Measurements from ENCODE around the gene FBXW10. TPM values are rescaled to one million over a fixed set of nuclear protein-coding genes. Genes with fewer than 3 reads are reported as not detected.
"Not testable (repeated sequence)": the region's sequence is repeated elsewhere in the genome, so short reads cannot be mapped to it uniquely, and the experiment has no call there.

The FBXW10 gene
- total and polyA plus RNA-seq, 2 donors (not counting 3 experiments of a cell fraction or from before 2014, with no cell fraction given): not detected

DNA sequence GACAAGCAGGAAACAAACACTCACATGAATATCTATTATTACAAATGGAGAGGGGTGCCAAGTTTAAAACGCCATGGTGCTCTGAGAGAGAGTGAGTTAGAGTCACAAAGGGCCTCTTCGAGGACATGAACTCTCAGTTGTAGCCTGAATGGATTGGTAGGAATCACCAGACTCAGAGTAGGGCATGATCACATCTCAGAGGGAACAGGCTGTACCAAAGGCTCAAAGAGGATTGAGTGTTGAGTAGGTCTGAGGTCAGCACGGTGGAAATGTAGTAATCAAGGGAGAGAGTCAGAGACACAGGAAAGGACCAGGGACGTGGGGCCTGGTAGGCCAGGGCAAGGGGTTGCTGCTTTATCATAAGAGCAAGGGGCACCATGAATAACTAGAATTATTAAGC lies 10.5 kb upstream of the FBXW10 start:
- intact Hi-C loops (cut with micrococcal nuclease); FAIRE-seq; H3K9me1 ChIP-seq (replicated peaks; ENCODE audit: control insufficient read depth, extremely low read depth, insufficient read depth, low read length); H3K27me3 ChIP-seq (ENCODE audit: control insufficient read depth in 2 of 2, insufficient read depth in 2 of 2, low read length in 2 of 2); POLR2A ChIA-PET; H4K20me1 ChIP-seq (replicated peaks; ENCODE audit: control insufficient read depth, extremely low read depth, insufficient read depth, low read length); H3K4me2 ChIP-seq (ENCODE audit: insufficient read depth, low read length); H2AFZ ChIP-seq (ENCODE audit: low read depth, low read length); CTCF ChIA-PET; H3K9me3 ChIP-seq (replicated peaks; ENCODE audit: control insufficient read depth, insufficient read depth, low read length); H3K36me3 ChIP-seq (ENCODE audit: control insufficient read depth in 2 of 2, extremely low read depth in 1 of 2, insufficient read depth in 2 of 2, low read length in 2 of 2); DNase-seq (ENCODE audit: low read depth, low spot score); H3K27ac ChIP-seq (ENCODE audit: insufficient read depth, low read depth, low read length); dilution Hi-C loops (cut with MboI; ENCODE audit: extremely low pct_ligation_motif_present, low sequenced_read_pairs); H3K9ac ChIP-seq (replicated peaks; ENCODE audit: extremely low read depth, insufficient read depth, low read length); H3K79me2 ChIP-seq (ENCODE audit: control insufficient read depth, insufficient read depth, low read length); H3K4me1 ChIP-seq (ENCODE audit: control insufficient read depth, extremely low read depth, insufficient read depth, low read length); BruUV-seq (replicated peaks); H3K4me3 ChIP-seq (replicated peaks in 1 of 3; ENCODE audit: insufficient read depth in 1 of 3, low read depth in 1 of 3, low read length in 3 of 3): not testable (repeated sequence)

DNA sequence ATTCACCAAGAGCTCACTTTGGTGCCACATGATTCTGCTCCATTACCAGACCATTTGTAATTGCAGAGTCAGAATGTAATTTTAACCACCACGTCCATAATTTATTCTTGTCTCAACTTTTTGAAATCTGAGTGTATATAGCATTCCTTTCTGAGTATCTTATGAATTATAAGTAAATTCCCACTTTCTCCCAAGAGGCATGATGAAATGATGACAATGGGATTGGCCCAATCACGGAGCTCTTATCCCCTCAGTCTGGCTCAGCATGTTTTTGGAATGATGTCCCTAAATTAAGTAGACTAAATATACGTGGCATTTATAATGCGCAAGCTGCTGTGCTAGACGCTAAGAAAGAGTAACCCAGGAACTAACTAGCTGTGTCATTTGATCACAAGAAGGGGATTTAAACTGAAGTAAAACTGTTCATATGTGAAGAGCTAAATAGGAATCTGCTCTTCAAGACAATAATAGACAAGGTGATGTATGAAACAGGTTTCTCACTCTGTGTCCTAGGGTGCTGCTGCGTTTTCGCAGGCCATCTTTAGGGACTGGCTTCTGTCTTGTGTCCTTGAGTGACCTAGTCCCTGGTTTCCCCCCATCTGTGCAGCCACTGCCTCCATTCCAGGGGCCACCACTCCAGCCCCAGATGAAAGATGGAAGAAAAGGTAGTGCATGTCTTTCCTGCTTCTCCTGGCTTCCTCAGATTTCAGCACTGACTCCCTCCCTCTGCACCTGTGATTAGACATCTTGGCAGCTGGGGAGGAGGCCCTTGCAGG lies 4.0 kb upstream of the FBXW10 start:
- peak; percentile 74 for FAIRE-seq
- H3K4me2 ChIP-seq (ENCODE audit: insufficient read depth, low read length); CTCF ChIA-PET; intact Hi-C loops (cut with micrococcal nuclease); H3K4me3 ChIP-seq (replicated peaks in 1 of 3; ENCODE audit: insufficient read depth in 1 of 3, low read depth in 1 of 3, low read length in 3 of 3); BruUV-seq (replicated peaks); DNase-seq (ENCODE audit: low read depth, low spot score); H3K27me3 ChIP-seq (ENCODE audit: control insufficient read depth in 2 of 2, insufficient read depth in 2 of 2, low read length in 2 of 2); H3K9me1 ChIP-seq (replicated peaks; ENCODE audit: control insufficient read depth, extremely low read depth, insufficient read depth, low read length); H4K20me1 ChIP-seq (replicated peaks; ENCODE audit: control insufficient read depth, extremely low read depth, insufficient read depth, low read length); H3K79me2 ChIP-seq (ENCODE audit: control insufficient read depth, insufficient read depth, low read length); H3K36me3 ChIP-seq (ENCODE audit: control insufficient read depth in 2 of 2, extremely low read depth in 1 of 2, insufficient read depth in 2 of 2, low read length in 2 of 2); H3K9ac ChIP-seq (replicated peaks; ENCODE audit: extremely low read depth, insufficient read depth, low read length); H3K27ac ChIP-seq (ENCODE audit: insufficient read depth, low read depth, low read length); H3K9me3 ChIP-seq (replicated peaks; ENCODE audit: control insufficient read depth, insufficient read depth, low read length); H3K4me1 ChIP-seq (ENCODE audit: control insufficient read depth, extremely low read depth, insufficient read depth, low read length); H2AFZ ChIP-seq (ENCODE audit: low read depth, low read length); dilution Hi-C loops (cut with MboI; ENCODE audit: extremely low pct_ligation_motif_present, low sequenced_read_pairs); POLR2A ChIA-PET: not testable (repeated sequence)

DNA sequence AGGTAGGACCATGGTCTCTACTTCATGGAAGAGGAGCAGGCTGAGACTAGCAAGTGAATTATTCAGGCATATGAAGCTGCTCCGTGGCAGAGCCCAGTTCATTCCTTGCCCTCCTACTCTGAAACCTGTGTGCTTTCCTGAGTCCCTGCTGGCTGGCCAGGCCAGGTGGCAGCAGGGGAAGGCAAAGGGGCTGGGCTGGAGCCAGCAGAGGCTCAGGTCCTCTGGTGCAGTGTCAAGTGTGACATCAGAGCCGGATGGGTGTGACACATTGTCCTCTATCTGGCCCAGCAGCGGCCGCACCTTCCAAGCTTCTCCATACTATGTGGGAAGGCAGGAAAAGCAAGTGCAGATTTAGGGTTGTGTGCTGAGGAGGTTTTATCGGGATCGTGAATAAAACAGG lies 2.6 kb upstream of the FBXW10 start:
- DNase-seq (ENCODE audit: low read depth, low spot score); H3K36me3 ChIP-seq (ENCODE audit: control insufficient read depth in 2 of 2, extremely low read depth in 1 of 2, insufficient read depth in 2 of 2, low read length in 2 of 2); H3K4me1 ChIP-seq (ENCODE audit: control insufficient read depth, extremely low read depth, insufficient read depth, low read length); POLR2A ChIA-PET; CTCF ChIA-PET; H2AFZ ChIP-seq (ENCODE audit: low read depth, low read length); H3K9ac ChIP-seq (replicated peaks; ENCODE audit: extremely low read depth, insufficient read depth, low read length); H3K9me1 ChIP-seq (replicated peaks; ENCODE audit: control insufficient read depth, extremely low read depth, insufficient read depth, low read length); intact Hi-C loops (cut with micrococcal nuclease); H3K9me3 ChIP-seq (replicated peaks; ENCODE audit: control insufficient read depth, insufficient read depth, low read length); BruUV-seq (replicated peaks); H3K27me3 ChIP-seq (ENCODE audit: control insufficient read depth in 2 of 2, insufficient read depth in 2 of 2, low read length in 2 of 2); H3K27ac ChIP-seq (ENCODE audit: insufficient read depth, low read depth, low read length); H3K4me2 ChIP-seq (ENCODE audit: insufficient read depth, low read length); dilution Hi-C loops (cut with MboI; ENCODE audit: extremely low pct_ligation_motif_present, low sequenced_read_pairs); H4K20me1 ChIP-seq (replicated peaks; ENCODE audit: control insufficient read depth, extremely low read depth, insufficient read depth, low read length); H3K4me3 ChIP-seq (replicated peaks in 1 of 3; ENCODE audit: insufficient read depth in 1 of 3, low read depth in 1 of 3, low read length in 3 of 3); H3K79me2 ChIP-seq (ENCODE audit: control insufficient read depth, insufficient read depth, low read length): not testable (repeated sequence)
- peak; percentile 26 for FAIRE-seq

GRCh38 chr17:18744726-18745125 lies 872 bp downstream of the FBXW10 start:
- CTCF ChIA-PET; FAIRE-seq; POLR2A ChIA-PET; H3K79me2 ChIP-seq (ENCODE audit: control insufficient read depth, insufficient read depth, low read length); H2AFZ ChIP-seq (ENCODE audit: low read depth, low read length); H3K36me3 ChIP-seq (ENCODE audit: control insufficient read depth in 2 of 2, extremely low read depth in 1 of 2, insufficient read depth in 2 of 2, low read length in 2 of 2); H3K4me1 ChIP-seq (ENCODE audit: control insufficient read depth, extremely low read depth, insufficient read depth, low read length); H3K4me3 ChIP-seq (replicated peaks in 1 of 3; ENCODE audit: insufficient read depth in 1 of 3, low read depth in 1 of 3, low read length in 3 of 3); intact Hi-C loops (cut with micrococcal nuclease); dilution Hi-C loops (cut with MboI; ENCODE audit: extremely low pct_ligation_motif_present, low sequenced_read_pairs); H4K20me1 ChIP-seq (replicated peaks; ENCODE audit: control insufficient read depth, extremely low read depth, insufficient read depth, low read length); H3K9me3 ChIP-seq (replicated peaks; ENCODE audit: control insufficient read depth, insufficient read depth, low read length); DNase-seq (ENCODE audit: low read depth, low spot score); H3K27ac ChIP-seq (ENCODE audit: insufficient read depth, low read depth, low read length); H3K4me2 ChIP-seq (ENCODE audit: insufficient read depth, low read length); H3K9me1 ChIP-seq (replicated peaks; ENCODE audit: control insufficient read depth, extremely low read depth, insufficient read depth, low read length); BruUV-seq (replicated peaks); H3K9ac ChIP-seq (replicated peaks; ENCODE audit: extremely low read depth, insufficient read depth, low read length); H3K27me3 ChIP-seq (ENCODE audit: control insufficient read depth in 2 of 2, insufficient read depth in 2 of 2, low read length in 2 of 2): not testable (repeated sequence)
